Vagina (tissue), 2 donors: ENCODE measurements around the gene ARHGAP40. TPM values are rescaled to one million over a fixed set of nuclear protein-coding genes. Genes with fewer than 3 reads are reported as not detected.

ENCODE experiments used
- DNase-seq, 2 donors: peaks; one replicate each; pipeline ENCODE4 v3.0.0-alpha.2; 2017; ENCODE audit errors: extremely low spot score in 2 of 2
- H3K27ac ChIP-seq: fragments of 200-600 bp; sonication (generic); one replicate; pipeline ENCODE4 v1.5.1; 2019
- H3K27me3 ChIP-seq: fragments of 200-600 bp; sonication (generic); one replicate; pipeline ENCODE4 v1.5.1; 2019
- H3K36me3 ChIP-seq, 2 donors: fragments of 200-600 bp; sonication (generic); one replicate each; pipeline ENCODE4 v1.5.1; 2017 to 2019
- H3K4me1 ChIP-seq: fragments of 200-600 bp; sonication (generic); one replicate; pipeline ENCODE4 v1.5.1; 2019
- H3K4me3 ChIP-seq, 2 donors: fragments of 200-600 bp; sonication (generic); 1 replicate in 1 of 2; 2 replicates in 1 of 2; pipeline ENCODE4 v1.5.1; 2016 to 2019
- H3K9me3 ChIP-seq: fragments of 200-600 bp; sonication (generic); one replicate; pipeline ENCODE4 v1.5.1; 2019
- POLR2A ChIP-seq, 2 donors: fragments of 450-650 bp; IDR thresholded peaks; one replicate each; pipeline ENCODE4 v1.6.1; 2017; ENCODE audit warnings: antibody characterized with exemption in 2 of 2, mild to moderate bottlenecking in 2 of 2, moderate library complexity in 2 of 2
- POLR2AphosphoS5 ChIP-seq, 2 donors: sonication (generic); formaldehyde crosslinking; IDR thresholded peaks; one replicate each; pipeline ENCODE4 v1.9.0; 2017; ENCODE audit warnings: antibody characterized with exemption in 2 of 2, mild to moderate bottlenecking in 2 of 2, low read depth in 1 of 2; ENCODE audit not compliant: insufficient read depth in 1 of 2
- intact Hi-C: fragments of 100-400 bp; cut with DNase I; formaldehyde crosslinking; loops from one replicate; pipeline ENCODE4 v1.15.1; 2023
- total RNA-seq: library from RNA; depleted of rRNA; stranded (reverse); fragments of >200 nt; gene quantifications from one replicate; pipeline ENCODE4 v1.2.3, GENCODE V29; 2016
- TF ChIP-seq, protein P1 (sequence below), 3 experiments: fragments of 450-650 bp in 2 of 3; fragments of 200-600 bp in 1 of 3; sonication (generic) in 1 of 3; IDR thresholded peaks; one replicate each; pipeline ENCODE4 v1.5.1; 2017 to 2019; ENCODE audit warnings: antibody characterized with exemption in 3 of 3, mild to moderate bottlenecking in 2 of 3, moderate library complexity in 2 of 3

ARHGAP40 gene
- total RNA-seq, 1 donor from 2014 or later = 21.9 TPM

- Histone ChIP-seq H3K4me1 (no peaks in the 10 kb centered on the region), H3K36me3 (no peaks in the 10 kb centered on the region), H3K27ac (no peak overlapping the region), H3K9me3 (no peaks in the 10 kb centered on the region), H3K27me3 (no peaks in the 10 kb centered on the region), H3K4me3 (no peak overlapping the region)
- intact Hi-C loops = no loop called here
- TF ChIP-seq POLR2AphosphoS5 (IDR thresholded peaks at IDR 0.05; ENCODE audit: insufficient read depth in 1 of 2, low read depth in 1 of 2) (no peak), POLR2A (IDR thresholded peaks at IDR 0.05) (no peak)
- TF ChIP-seq, protein P1, sequence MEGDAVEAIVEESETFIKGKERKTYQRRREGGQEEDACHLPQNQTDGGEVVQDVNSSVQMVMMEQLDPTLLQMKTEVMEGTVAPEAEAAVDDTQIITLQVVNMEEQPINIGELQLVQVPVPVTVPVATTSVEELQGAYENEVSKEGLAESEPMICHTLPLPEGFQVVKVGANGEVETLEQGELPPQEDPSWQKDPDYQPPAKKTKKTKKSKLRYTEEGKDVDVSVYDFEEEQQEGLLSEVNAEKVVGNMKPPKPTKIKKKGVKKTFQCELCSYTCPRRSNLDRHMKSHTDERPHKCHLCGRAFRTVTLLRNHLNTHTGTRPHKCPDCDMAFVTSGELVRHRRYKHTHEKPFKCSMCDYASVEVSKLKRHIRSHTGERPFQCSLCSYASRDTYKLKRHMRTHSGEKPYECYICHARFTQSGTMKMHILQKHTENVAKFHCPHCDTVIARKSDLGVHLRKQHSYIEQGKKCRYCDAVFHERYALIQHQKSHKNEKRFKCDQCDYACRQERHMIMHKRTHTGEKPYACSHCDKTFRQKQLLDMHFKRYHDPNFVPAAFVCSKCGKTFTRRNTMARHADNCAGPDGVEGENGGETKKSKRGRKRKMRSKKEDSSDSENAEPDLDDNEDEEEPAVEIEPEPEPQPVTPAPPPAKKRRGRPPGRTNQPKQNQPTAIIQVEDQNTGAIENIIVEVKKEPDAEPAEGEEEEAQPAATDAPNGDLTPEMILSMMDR (IDR thresholded peaks at IDR 0.05) = no peak
- no peak for DNase-seq
Measured at GRCh38 chr20:38663660-38664059, 62.1 kb downstream of the ARHGAP40 start.

- Histone ChIP-seq H3K4me3 (no peak overlapping the region), H3K36me3 (no peaks in the 10 kb centered on the region), H3K27me3 (no peaks in the 10 kb centered on the region), H3K27ac (no peak overlapping the region), H3K9me3 (no peaks in the 10 kb centered on the region), H3K4me1 (no peaks in the 10 kb centered on the region)
- intact Hi-C loops = no loop called here
- TF ChIP-seq POLR2A (IDR thresholded peaks at IDR 0.05) (no peak), POLR2AphosphoS5 (IDR thresholded peaks at IDR 0.05; ENCODE audit: insufficient read depth in 1 of 2, low read depth in 1 of 2) (no peak)
- TF ChIP-seq, protein P1 (IDR thresholded peaks at IDR 0.05) = no peak
- no peak for DNase-seq
Measured at GRCh38 chr20:38664284-38664683, 62.7 kb downstream of the ARHGAP40 start.

DNA sequence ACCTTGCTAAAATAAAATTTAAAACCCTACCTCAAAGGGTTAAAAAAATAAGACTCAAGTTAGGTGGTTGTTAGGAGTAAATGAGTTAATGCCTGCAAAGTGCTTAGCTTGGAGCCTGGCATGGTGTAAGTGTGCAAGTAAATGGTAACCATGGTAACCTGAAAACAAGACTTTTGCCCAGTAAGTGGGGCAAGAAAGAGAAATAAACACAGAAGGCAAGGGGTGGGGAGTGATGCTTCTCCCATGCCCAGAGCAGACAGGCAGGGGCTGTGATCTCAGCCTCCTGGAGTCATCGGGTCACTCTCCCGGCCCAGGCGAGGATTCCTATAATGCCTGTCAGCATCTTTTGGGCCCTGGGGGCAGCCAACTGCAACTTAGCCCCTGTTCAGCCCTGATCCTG, 63.5 kb downstream of the ARHGAP40 start:
- no peaks in the 10 kb centered on the region for H3K4me1 ChIP-seq
- TF ChIP-seq, protein P1 (IDR thresholded peaks at IDR 0.05) = no peak
- TF ChIP-seq POLR2AphosphoS5 (IDR thresholded peaks at IDR 0.05; ENCODE audit: insufficient read depth in 1 of 2, low read depth in 1 of 2) (no peak), POLR2A (IDR thresholded peaks at IDR 0.05) (no peak)
- no peaks in the 10 kb centered on the region for H3K9me3 ChIP-seq
- H3K27me3 ChIP-seq = no peaks in the 10 kb centered on the region
- no peak for DNase-seq
- intact Hi-C loops = no loop called here
- no peaks in the 10 kb centered on the region for H3K36me3 ChIP-seq
- H3K4me3 ChIP-seq = no peak overlapping the region
- H3K27ac ChIP-seq = no peak overlapping the region

- Histone ChIP-seq H3K27me3 (no peaks in the 10 kb centered on the region), H3K4me3 (no peak overlapping the region), H3K36me3 (no peaks in the 10 kb centered on the region), H3K27ac (no peak overlapping the region), H3K9me3 (no peaks in the 10 kb centered on the region), H3K4me1 (no peaks in the 10 kb centered on the region)
- intact Hi-C loops = no loop called here
- no peak for TF ChIP-seq POLR2A (IDR thresholded peaks at IDR 0.05)
- TF ChIP-seq, protein P1 (IDR thresholded peaks at IDR 0.05) = no peak
- no peak for TF ChIP-seq POLR2AphosphoS5 (IDR thresholded peaks at IDR 0.05; ENCODE audit: insufficient read depth in 1 of 2, low read depth in 1 of 2)
- no peak for DNase-seq
Measured at GRCh38 chr20:38665506-38666285, 64.1 kb downstream of the ARHGAP40 start.

GRCh38 chr20:38667417-38667956, 65.9 kb downstream of the ARHGAP40 start:
- Histone ChIP-seq H3K36me3 (no peaks in the 10 kb centered on the region), H3K4me1 (no peaks in the 10 kb centered on the region), H3K4me3 (no peak overlapping the region), H3K27me3 (no peaks in the 10 kb centered on the region), H3K9me3 (no peaks in the 10 kb centered on the region), H3K27ac (no peak overlapping the region)
- intact Hi-C loops = no loop called here
- DNase-seq = no peak
- no peak for TF ChIP-seq POLR2A (IDR thresholded peaks at IDR 0.05)
- TF ChIP-seq, protein P1 (IDR thresholded peaks at IDR 0.05) = no peak
